ENCODE results near the gene KHK.

The KHK gene

GRCh38 chr2:27050281-27050995 lies 36.1 kb upstream of the KHK start:
- peak; percentile 40 for TF ChIP-seq CTCF (IDR thresholded peaks at IDR 0.05)
- H3K4me3 Mint-ChIP-seq: peak overlapping the region; percentile 94
- DNase-seq: peak; percentile 93
- peaks cover 26% of the 10 kb centered on the region for H3K4me1 Mint-ChIP-seq
- peaks cover 26% of the 10 kb centered on the region for H3K36me3 Mint-ChIP-seq (ENCODE audit: low read depth)
- peaks cover 14% of the 10 kb centered on the region for H3K27me3 Mint-ChIP-seq (ENCODE audit: low read depth, poor library complexity)
- peaks cover 15% of the 10 kb centered on the region for H3K9me3 Mint-ChIP-seq
- H3K27ac Mint-ChIP-seq: peak overlapping the region; percentile 99

GRCh38 chr2:27050996-27051901 lies 35.3 kb upstream of the KHK start, which contains the start of gene AGBL5:
AGBL5 (plus strand) TSS chr2:27051668; CDS start chr2:27052959, 1,291 bp downstream.
- peaks cover 26% of the 10 kb centered on the region for H3K4me1 Mint-ChIP-seq
- H3K4me3 Mint-ChIP-seq: peak within 1 kb of the TSS; percentile 94
- peaks cover 15% of the 10 kb centered on the region for H3K9me3 Mint-ChIP-seq
- peaks cover 14% of the 10 kb centered on the region for H3K27me3 Mint-ChIP-seq (ENCODE audit: low read depth, poor library complexity)
- no peak for TF ChIP-seq CTCF (IDR thresholded peaks at IDR 0.05)
- H3K27ac Mint-ChIP-seq: peak within 1 kb of the TSS; percentile 99
- peaks cover 34% of the 10 kb centered on the region for H3K36me3 Mint-ChIP-seq (ENCODE audit: low read depth)
- peak; percentile 92 for DNase-seq

DNA sequence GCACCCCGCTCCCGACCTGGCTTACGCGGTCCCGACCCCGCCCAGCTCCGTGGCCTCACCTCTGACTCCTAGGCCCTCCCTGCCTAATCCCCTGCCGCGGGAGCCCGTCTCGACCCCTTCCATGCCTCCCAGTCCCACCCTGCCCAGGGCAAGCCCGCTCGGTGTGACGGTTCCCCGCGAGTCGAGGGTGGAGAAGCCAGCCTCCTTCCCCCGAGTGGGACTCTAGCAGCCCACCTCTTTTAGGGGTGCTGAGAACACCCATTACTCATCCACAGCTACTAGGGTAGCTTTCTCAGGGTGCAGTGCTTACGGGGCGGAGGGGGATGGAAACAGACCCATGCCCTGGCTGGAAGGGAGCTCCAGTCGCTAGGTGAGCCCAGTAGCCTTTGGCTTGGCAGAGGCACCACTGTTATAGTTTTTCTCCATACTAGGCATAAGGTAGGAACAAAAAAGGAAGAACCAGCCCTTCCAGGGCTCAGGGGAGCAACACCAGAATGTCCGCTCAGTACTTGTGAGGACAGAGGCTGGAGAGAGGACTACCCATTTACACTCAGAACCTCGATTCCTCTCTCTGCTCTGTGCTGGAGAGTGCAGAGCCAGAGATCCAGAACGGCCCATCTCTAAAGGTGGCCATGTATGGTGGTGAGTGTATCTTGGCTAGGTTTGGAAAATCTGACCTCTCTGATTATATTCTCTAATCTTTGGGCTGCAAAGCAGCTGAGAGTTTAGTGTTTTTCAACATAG lies 34.5 kb upstream of the KHK start:
- no peak for DNase-seq
- peak overlapping the region; percentile 72 for H3K27ac Mint-ChIP-seq
- no peak for TF ChIP-seq CTCF (IDR thresholded peaks at IDR 0.05)
- H3K4me3 Mint-ChIP-seq: peak overlapping the region; percentile 94
- peaks cover 38% of the 10 kb centered on the region for H3K36me3 Mint-ChIP-seq (ENCODE audit: low read depth)
- peaks cover 26% of the 10 kb centered on the region for H3K4me1 Mint-ChIP-seq
- peaks cover 14% of the 10 kb centered on the region for H3K27me3 Mint-ChIP-seq (ENCODE audit: low read depth, poor library complexity)
- peaks cover 15% of the 10 kb centered on the region for H3K9me3 Mint-ChIP-seq

GRCh38 chr2:27053321-27053720 lies 33.3 kb upstream of the KHK start:
- TF ChIP-seq CTCF (IDR thresholded peaks at IDR 0.05): no peak
- no peak for DNase-seq
- Mint-ChIP-seq H3K9me3 (peaks cover 9% of the 10 kb centered on the region), H3K27ac (no peak overlapping the region), H3K27me3 (ENCODE audit: low read depth, poor library complexity) (peaks cover 14% of the 10 kb centered on the region), H3K4me1 (peaks cover 22% of the 10 kb centered on the region), H3K4me3 (peak overlapping the region; percentile 94), H3K36me3 (ENCODE audit: low read depth) (peaks cover 34% of the 10 kb centered on the region)

- H3K27ac Mint-ChIP-seq: no peak overlapping the region
- no peak for DNase-seq
- peaks cover 14% of the 10 kb centered on the region for H3K27me3 Mint-ChIP-seq (ENCODE audit: low read depth, poor library complexity)
- no peak overlapping the region for H3K4me3 Mint-ChIP-seq
- peaks cover 39% of the 10 kb centered on the region for H3K36me3 Mint-ChIP-seq (ENCODE audit: low read depth)
- peaks cover 7% of the 10 kb centered on the region for H3K9me3 Mint-ChIP-seq
- peaks cover 22% of the 10 kb centered on the region for H3K4me1 Mint-ChIP-seq
- TF ChIP-seq CTCF (IDR thresholded peaks at IDR 0.05): no peak
Measured at GRCh38 chr2:27053776-27054175, 32.8 kb upstream of the KHK start.

Data from nephron progenitor cell (in vitro differentiated cells).